GM06990 (cell line): ENCODE measurements around the gene HOXD12.

Source experiments
- DNase-seq: peaks from one replicate; pipeline ENCODE4 v3.0.0-alpha.2; 2011; ENCODE audit not compliant: insufficient read length; ENCODE audit errors: extremely low read depth
- H3K27me3 ChIP-seq: replicated peaks from 2 replicates; pipeline ENCODE4 v1.6.0; 2011; ENCODE audit warnings: low read length; ENCODE audit not compliant: control insufficient read depth, insufficient read depth
- H3K36me3 ChIP-seq: 2 replicates; pipeline ENCODE4 v1.5.1; 2011; ENCODE audit warnings: low read length; ENCODE audit not compliant: control insufficient read depth, insufficient read depth
- H3K4me3 ChIP-seq: replicated peaks from 2 replicates; pipeline ENCODE4 v1.5.1; 2011; ENCODE audit warnings: low read depth, mild to moderate bottlenecking, control low read depth, low read length
- TF ChIP-seq, protein P1 (sequence below): IDR thresholded peaks from 2 replicates; pipeline ENCODE4 v1.5.1; 2011; ENCODE audit warnings: low read length, control low read depth, mild to moderate bottlenecking, inconsistent platforms; ENCODE audit not compliant: insufficient read depth, poor library complexity, severe bottlenecking

HOXD12 gene, protein sequence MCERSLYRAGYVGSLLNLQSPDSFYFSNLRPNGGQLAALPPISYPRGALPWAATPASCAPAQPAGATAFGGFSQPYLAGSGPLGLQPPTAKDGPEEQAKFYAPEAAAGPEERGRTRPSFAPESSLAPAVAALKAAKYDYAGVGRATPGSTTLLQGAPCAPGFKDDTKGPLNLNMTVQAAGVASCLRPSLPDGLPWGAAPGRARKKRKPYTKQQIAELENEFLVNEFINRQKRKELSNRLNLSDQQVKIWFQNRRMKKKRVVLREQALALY

DNA sequence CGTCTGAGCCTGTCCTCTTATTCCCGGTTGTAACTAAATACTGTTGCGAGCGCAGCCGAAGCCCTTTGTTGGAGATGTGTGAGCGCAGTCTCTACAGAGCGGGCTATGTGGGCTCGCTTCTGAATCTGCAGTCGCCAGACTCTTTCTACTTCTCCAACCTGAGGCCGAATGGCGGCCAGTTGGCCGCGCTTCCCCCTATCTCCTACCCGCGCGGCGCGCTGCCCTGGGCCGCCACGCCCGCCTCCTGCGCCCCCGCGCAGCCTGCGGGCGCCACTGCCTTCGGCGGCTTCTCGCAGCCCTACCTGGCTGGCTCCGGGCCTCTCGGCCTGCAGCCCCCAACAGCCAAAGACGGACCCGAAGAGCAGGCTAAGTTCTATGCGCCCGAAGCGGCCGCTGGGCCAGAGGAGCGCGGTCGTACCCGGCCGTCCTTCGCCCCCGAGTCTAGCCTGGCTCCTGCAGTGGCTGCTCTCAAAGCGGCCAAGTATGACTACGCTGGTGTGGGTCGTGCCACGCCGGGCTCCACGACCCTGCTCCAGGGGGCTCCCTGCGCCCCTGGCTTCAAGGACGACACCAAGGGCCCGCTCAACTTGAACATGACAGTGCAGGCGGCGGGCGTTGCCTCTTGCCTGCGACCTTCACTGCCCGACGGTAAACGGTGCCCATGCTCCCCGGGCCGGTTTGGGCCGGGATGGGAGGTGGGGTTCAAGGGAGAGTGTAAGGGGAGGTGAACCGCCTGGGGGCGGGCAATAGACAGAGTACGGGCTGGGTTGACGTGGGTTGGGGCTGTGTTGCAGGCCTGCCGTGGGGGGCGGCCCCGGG, at the start of gene HOXD12:
Gene HOXD12 (plus strand): TSS at position 68 of the 819 bp plus-strand sequence. CDS start 7 bp downstream, at position 75.
- no peak for DNase-seq
- H3K27me3 ChIP-seq = no peaks in the 10 kb centered on the region; the same call in 1 of the 2 replicates
- H3K4me3 ChIP-seq = no peak within 1 kb of the TSS
- H3K36me3 ChIP-seq = no peaks in the 10 kb centered on the region
- TF ChIP-seq, protein P1, sequence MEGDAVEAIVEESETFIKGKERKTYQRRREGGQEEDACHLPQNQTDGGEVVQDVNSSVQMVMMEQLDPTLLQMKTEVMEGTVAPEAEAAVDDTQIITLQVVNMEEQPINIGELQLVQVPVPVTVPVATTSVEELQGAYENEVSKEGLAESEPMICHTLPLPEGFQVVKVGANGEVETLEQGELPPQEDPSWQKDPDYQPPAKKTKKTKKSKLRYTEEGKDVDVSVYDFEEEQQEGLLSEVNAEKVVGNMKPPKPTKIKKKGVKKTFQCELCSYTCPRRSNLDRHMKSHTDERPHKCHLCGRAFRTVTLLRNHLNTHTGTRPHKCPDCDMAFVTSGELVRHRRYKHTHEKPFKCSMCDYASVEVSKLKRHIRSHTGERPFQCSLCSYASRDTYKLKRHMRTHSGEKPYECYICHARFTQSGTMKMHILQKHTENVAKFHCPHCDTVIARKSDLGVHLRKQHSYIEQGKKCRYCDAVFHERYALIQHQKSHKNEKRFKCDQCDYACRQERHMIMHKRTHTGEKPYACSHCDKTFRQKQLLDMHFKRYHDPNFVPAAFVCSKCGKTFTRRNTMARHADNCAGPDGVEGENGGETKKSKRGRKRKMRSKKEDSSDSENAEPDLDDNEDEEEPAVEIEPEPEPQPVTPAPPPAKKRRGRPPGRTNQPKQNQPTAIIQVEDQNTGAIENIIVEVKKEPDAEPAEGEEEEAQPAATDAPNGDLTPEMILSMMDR = no peak

DNA sequence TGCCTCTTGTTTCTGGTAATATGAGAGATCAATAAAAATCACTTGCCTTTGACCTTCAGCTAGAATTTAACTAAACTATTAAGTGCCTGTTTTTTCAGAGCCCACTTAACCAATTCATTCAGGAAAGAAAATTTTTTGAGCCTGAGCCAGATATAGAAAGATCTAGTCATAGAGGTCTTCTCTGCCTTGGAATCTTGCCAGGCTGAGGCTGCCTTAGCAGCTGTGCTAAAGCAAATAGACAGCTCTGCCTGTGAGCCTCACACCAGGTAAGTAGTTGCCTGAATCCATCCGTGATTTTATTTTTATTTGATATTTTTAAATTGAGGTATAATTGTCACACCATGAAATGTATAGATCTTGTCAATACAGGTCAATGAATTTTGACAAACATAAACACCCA, 43.2 kb upstream of the HOXD12 start:
- no peak for DNase-seq
- no peaks in the 10 kb centered on the region for H3K36me3 ChIP-seq
- H3K4me3 ChIP-seq = no peak overlapping the region
- no peaks in the 10 kb centered on the region for H3K27me3 ChIP-seq
- TF ChIP-seq, protein P1 = no peak

DNA sequence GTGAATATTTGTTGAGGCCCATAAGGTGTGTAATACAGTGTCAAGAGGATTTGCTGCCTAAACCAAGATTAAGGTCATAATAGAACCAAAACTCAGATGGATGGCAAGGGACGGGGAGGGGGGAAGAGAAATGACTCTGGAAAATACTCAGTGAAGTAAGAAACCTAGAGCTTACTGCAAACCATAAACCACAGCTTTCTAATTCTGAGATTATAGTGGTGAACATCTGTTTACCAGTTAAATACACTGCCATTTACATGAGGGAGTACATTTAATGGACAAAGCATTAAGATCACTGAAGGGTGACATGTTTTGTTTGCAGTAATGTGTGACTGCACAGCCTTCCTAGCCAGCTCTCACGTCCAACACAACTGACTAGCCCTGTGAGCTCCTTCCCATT, 35.6 kb upstream of the HOXD12 start:
- no peaks in the 10 kb centered on the region; the same call in none of the 2 replicates for H3K27me3 ChIP-seq
- DNase-seq = no peak

DNA sequence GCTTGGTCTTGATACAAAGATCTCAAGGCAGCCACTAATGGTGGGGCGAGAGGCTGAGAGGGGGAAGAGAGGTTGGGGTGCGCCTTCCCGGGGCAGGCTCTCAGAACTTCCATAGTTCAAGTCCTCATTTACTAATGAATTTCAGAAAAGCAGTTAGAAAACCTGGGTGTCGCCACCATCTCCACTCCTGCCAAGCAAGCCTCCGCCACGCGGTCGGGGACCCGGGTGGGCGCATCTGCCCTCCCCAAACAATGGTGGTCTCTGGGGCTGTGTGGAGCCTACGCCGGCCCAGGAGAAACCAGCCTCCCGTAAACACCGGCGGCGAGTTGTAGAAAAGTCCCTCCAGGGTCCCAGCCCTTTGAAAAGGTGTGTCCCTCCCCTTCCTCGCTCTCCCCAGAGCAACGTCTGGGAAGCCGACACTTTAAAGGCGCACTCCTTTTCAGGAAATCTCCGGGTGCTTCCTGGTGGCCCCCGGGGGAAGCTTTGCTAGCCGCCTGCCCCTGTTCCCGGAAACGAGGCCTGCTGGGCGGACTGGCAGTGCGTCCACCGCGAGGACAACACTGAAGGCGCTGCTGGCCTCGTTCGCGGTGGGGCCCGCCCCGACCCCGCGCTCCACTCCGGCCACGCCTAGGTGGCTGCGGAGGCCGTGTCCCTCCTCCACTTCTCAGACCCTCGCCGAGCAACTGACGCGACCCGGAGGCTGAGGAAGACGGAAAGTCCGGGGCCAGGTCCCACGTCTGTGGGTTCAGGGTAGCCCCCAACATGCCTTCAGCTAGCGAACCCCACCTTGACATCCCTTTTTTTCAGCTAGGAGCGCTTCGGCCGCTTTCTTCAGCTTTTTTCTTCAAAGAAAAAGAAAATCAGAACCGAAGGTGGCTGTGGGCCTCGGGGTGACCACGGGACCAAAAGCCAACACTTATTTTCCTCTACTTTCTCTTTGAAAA, 32.7 kb upstream of the HOXD12 start:
- peaks cover 4% of the 10 kb centered on the region for H3K27me3 ChIP-seq
- no peaks in the 10 kb centered on the region for H3K36me3 ChIP-seq
- no peak overlapping the region for H3K4me3 ChIP-seq
- TF ChIP-seq, protein P1 = no peak
- no peak for DNase-seq

More for the DNA sequence above, 35.6 kb upstream of the HOXD12 start:
- Histone ChIP-seq H3K36me3 (no peaks in the 10 kb centered on the region), H3K4me3 (no peak overlapping the region)
- TF ChIP-seq, protein P1 = no peak

DNA sequence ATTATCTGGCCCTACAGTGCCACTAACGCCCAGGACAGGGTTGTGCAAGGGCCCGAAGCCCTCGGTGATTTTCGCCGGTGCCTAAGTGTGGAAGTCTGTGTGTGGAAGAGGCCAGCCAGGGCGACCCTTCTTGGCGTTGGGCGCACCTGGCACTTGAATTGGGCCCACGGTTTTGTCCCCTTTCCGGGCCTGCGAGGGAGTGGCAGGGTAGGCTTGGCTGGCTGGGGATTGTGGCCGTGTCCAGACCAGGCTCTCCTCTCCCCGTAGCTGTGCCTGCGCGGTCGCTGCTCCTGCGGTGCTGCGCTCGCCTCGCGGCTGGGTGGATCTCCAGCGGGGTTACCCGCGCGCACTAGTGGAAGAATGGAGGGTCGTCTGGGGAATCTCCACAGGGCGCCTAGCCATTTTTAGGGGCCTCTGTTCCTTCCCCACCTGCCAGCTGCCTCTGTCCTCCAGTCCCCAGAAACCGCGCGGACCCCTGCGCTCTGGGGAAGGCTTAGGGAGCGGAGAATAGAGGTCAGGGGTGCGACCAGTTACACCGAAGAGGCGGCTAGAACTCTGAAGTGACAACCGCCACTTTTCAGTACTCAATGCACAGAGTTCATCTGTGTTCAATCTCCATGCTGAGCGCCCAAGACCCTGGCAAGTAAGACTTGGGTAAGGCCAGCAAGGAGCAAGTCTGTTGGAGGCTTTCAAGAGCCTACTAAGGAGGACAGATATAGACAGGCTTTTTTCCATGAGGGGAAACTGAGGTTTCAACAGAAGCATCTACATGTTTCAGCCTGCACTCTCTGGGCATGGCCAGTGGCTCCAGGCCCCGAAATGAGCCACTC, 31.8 kb upstream of the HOXD12 start:
- Histone ChIP-seq H3K27me3 (peaks cover 4% of the 10 kb centered on the region), H3K4me3 (no peak overlapping the region), H3K36me3 (no peaks in the 10 kb centered on the region)
- no peak for DNase-seq
- TF ChIP-seq, protein P1 = no peak
